ENCODE results near the gene TMEM213.

DNA sequence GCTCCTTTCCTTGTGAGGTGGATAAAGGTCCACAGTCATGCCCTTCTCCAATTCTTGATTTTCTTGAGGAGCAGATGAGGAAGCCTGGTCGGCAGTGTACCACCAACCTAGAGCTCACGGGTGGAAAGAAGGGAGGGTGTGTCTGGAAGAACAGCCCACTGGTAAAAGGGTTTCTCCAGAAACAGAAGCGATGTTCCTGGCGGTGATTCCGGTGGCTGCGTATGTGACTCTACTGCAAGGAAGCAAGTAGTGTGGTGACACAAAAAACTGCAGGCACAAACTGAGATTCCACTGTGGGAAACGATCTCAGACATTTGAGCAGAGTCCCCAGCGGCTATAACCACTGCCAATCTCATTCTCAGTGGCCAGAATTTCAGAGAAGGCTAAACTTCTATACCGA is 66.1 kb downstream of the TMEM213 start:
- no peak for TF ChIP-seq POLR2A (IDR thresholded peaks at IDR 0.05)
- TF ChIP-seq, protein P1, sequence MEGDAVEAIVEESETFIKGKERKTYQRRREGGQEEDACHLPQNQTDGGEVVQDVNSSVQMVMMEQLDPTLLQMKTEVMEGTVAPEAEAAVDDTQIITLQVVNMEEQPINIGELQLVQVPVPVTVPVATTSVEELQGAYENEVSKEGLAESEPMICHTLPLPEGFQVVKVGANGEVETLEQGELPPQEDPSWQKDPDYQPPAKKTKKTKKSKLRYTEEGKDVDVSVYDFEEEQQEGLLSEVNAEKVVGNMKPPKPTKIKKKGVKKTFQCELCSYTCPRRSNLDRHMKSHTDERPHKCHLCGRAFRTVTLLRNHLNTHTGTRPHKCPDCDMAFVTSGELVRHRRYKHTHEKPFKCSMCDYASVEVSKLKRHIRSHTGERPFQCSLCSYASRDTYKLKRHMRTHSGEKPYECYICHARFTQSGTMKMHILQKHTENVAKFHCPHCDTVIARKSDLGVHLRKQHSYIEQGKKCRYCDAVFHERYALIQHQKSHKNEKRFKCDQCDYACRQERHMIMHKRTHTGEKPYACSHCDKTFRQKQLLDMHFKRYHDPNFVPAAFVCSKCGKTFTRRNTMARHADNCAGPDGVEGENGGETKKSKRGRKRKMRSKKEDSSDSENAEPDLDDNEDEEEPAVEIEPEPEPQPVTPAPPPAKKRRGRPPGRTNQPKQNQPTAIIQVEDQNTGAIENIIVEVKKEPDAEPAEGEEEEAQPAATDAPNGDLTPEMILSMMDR (IDR thresholded peaks at IDR 0.05 in 8 of 11, conservative IDR thresholded peaks at IDR 0.05 in 3 of 11), result no peak
